ENCODE results near the gene GRIN2A.

The GRIN2A gene

DNA sequence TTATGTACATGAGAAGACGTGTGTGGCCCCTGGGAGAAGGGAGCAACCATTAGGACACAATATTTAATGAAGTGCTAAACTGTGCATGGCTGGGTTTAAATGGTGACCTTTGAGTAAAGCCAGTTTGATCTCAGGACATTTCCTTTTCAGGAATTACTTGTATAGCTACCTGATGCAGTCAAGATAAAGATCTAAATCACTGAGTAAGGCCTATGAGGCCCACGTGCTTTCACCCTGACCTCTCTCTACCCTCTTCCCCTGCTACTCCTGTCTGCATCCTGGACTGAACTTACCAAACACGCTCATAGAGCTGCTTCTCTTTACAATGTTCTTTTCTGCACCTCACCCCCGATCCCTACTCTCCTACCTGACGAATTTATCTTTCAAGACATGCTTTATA, 98.9 kb downstream of the GRIN2A start:
- DNase-seq, result no peak

- DNase-seq, result no peak
Observed at GRCh38 chr16:10081201-10081940, 100.9 kb downstream of the GRIN2A start.

GRCh38 chr16:10080051-10080772, 102.0 kb downstream of the GRIN2A start:
- DNase-seq, result no peak

DNA sequence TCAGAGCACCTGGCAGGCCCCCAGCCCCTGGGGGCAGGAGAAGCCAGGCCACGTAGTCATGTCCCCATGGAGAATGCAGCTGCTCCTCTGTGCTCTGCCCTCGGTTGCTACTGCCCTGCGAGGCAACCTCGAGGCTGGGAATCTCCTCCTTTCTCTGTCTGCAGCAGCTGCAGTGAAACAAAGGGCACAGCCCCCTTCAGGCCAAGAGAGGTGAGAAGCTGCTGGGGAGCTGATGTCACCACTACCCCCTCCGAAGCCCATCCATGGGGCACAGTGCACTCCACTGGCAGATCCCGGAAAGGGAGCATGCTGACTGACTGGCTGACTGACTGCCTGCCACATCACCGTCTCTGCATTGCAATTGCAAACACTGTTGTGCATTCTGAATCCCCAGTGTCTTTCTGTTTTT, 103.7 kb downstream of the GRIN2A start:
- DNase-seq, result no peak

DNA sequence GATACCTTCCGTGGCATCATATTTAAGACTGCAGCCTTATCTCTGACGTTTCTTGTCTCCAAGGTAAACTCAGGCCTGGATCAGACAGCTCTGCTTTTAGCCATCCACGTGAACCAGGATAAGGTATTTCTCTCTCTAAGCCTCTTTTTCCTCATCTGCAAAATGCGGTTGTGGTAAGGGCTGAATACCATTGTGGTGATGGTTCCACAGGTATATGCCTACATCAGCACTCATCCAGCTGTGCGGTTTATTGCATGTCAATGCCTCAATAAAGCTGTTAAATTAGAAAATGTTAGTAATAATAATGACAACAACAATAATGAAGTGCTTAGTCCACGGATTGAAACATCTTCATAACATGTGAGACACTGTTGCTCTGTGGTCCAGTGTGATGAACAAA, 104.4 kb downstream of the GRIN2A start:
- DNase-seq, result no peak

DNA sequence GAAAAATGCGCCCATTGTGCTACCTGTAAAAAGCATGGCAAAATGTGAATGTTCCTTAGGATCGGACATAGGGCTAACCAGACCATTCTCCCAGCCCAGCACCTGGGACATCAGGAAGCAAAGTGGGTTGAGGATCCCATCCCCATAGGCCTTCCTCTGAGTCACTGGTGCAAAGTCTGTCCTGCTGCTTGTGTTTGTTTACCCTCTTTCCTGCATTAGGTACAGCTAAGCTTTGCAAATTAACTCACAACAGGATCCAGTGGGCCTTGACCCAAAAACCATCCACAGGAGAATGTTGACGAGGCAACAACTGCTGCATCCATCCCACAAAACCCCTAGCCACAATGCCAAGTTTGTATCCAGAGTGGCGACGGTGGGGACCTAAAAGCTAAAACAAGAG, 106.2 kb downstream of the GRIN2A start:
- no peak for DNase-seq

DNA sequence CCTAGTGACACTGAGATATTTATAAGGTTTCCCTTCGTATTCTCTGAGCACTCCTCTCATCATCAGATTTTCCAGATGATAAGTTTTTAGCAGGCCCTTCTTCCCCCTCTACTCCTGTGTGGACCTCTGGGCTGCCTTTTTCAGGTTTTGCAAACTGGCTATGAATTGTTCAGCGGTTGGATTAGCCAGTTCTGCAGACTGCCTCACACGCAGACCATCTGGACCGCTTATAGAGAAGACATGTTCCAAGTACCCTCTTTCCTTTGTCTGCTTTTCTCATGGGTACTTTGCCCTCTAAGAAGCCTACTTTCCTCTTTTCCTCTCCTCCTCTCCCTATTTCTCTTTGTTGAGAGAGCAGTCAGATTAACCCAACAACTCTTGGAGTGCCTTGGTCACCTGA, 111.6 kb downstream of the GRIN2A start:
- DNase-seq, result no peak

DNA sequence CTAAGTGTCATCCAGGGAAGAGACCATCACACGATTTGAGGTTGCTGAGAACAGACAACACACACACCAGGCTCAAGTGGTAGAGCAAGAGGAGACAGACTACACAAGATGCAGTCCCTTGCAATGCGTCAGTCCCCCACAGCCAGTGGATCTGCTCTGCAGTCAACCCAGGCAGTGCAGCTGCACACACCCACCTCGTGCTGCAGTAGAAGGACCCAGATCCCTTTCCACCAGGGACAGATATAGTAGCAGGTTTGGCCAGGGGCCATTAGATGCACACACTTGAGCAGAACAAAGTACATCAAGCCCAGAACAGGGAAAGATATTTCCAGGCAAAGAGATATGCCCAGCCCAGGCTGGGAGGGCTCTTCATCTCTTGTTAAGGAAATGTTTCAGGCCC, 112.9 kb downstream of the GRIN2A start:
- DNase-seq, result no peak

DNA sequence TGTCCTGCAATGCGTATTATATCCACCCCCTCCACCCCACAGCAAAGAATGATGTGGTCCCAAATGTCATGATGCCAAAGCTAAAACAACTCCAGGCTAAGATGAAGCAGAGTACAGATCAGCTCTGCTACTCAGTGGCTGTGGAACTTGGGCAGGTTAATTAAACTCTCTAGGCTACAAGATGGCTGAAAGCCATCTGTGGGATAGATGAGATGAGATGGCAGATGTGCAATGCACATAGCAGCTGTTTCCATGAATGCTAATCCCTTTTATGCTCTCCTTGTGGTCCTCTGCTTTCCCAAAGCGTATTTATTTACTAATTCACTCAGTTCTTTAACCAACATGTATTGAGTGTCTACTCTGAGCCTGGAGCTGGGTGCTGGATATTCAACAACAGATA, 114.4 kb downstream of the GRIN2A start:
- no peak for DNase-seq

GRCh38 chr16:10067406-10067805, 114.8 kb downstream of the GRIN2A start:
- DNase-seq, result no peak

DNA sequence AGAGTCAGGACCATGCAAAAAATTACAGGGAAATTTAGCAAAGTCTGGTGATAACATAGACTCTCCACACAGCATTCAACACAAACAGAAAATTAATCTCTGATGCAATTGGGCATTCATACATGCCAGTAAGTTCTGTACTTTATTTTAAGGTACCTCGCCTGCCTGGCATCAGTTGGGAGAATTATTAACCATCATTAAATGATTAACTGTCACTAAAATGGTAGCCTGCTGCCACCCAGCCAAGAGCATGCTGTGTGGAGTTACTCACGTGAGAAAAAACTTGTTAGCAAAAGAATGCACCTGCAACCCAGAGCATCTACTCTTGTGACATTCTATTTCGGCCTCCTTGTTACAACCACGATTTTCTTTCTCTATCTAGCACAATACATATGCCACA, 117.2 kb downstream of the GRIN2A start:
- no peak for DNase-seq

DNA sequence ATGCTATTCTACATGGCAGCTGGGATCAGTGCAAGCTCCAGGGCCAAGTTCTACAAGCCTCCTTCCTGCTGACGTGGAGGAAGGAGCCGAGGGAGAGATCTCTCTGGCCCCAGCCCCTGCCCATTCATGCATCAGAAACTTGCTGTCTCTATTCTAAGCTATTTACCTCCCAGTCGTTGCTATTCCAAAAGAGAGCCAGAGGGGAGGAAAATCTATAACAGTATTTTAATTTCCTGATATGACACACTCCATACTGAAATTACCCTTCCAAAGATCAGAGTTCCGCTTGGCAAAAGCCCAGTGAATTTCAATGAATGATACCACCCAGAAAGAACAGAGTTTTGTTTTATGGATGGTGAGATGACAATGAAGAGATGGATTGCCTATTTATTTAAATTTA, 133.4 kb downstream of the GRIN2A start:
- DNase-seq, result no peak

DNA sequence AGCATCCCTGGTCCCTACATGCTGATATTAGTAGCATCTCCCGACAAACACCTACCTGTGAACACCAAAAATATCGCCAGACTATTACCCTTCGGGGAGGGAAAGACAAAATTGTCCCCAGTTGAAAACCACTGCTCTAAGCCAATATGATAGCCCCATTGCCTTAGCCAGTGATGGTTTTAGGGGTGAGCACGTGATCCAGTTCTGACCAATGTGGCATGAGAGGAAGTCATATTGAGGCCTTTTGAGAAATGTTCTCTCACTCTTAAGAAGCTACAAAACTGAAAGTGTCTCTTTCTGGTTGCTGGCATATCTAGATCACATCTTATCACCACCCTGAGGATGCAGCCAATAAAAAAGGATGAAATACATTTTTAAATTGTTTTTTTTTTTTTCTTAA, 136.3 kb downstream of the GRIN2A start:
- DNase-seq, result no peak

DNA sequence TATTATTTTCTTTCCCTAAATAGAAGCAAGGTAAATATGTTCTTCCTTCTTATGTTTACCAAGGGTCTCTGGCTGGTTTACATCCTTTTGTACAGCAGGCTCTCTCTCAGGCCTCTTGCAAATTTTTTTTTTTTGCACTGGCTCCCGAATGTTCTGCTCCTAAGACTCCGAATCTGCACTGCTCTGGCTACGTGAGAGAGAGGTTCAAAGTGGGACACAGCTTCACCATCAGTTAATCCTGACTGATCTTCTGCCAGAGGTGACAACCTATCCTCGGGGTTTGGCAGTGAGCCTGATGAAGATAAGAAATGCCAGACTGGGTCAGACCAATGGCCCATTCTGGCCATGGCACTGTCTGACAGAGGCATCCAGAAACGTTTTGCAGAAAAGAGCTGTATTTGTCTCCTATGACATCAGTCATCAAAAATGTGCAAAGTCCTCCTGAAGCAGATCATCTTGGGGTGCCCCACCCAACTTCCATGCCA, 136.9 kb downstream of the GRIN2A start:
- DNase-seq, result no peak

- no peak for DNase-seq
Observed at GRCh38 chr16:10040136-10041080, 141.8 kb downstream of the GRIN2A start.

DNA sequence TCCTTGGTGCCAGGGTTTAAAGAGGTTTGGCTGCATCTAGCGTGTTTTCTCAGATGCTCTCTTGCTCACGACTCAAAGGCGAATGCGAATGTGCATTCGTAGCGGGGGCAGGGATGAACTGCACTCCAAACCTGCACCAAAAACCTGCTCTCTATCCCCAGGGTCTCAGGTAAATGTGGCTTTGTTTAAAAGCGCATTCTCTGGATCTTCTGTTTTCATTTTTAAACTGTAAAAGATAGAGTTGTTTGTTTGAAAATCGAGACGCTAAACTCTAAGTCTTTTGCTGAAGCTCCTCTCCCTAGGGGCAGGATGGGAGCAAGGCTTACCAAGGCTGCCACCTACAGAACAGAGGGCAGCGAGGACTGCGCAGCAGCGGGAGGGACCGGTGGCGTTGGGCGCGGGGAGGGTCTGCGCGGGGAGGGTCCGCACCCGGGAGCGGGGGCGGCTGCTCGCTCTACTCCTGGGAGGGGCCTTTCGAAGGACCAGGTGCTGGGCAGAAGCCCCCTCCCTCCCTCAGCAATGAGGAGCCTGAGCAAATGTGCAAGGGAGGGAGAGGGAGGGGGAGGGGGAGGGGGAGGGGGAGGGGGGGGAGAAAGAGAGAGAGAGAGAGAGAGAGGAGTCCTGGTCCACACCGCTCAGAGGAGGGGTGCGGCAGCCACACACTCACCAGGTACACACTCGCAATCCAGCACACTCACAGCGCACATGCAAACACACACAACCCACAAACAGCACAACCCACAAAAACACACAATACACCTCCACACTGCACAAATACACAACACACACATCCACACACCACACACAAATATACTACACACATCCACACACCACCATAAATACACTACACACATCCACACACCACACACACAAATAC, 142.8 kb downstream of the GRIN2A start:
- DNase-seq, result no peak

DNA sequence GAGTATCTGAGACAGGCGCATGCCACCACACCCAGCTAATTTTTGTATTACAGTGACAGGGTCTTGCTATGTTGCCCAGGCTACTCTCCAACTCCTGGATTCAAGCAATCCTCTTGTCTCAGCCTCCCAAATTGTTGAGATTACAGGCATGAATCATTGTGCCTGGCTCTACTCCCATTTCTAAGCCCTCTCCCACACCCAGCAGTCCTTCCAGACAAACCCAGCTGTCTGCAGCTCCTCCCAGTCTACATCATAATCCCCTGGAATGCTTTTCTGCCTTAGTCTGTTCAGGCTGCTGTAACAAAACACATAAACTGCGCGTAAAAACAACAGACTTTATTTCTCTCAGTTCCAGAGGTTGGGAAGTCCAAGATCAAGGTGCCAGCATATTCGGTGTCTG, 144.5 kb downstream of the GRIN2A start:
- no peak for DNase-seq

DNA sequence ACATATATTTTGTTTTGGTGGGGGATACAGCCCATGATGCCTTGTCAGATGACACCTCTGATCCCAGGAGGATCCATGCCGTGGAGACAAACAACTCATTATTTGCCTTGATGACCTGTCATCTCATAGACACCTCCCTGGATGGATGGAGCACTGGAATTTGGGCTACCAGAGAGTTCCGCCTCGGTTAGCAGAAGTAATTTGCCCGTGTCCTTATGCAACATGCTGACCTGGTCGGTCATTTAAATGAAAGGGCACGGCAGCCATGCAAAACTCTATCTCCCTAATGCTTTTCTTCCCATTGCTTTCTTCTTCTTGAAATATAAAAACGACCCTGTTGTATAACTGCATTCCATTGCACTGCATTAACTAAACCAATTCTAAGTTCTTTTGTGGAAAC, 145.3 kb downstream of the GRIN2A start:
- DNase-seq, result no peak

GRCh38 chr16:10033556-10033955, 148.7 kb downstream of the GRIN2A start:
- no peak for DNase-seq

DNA sequence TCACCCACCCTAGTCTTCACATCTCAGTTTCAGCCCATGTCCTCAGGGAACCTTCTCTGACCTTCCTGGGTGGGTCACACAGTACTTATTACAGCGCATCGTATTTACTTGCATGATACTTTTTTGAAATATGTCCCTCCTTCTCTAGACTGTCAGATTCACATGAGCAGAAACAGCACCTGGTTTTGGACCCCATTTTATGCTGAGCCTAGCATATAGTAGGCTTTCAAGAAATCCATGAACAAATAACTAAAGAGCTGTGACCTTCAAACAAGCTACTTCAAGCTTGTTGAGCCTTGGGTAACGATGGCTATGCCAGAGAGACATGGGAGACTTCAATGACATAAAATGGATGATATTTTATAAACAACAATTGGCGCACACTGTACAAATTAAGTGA, 150.3 kb downstream of the GRIN2A start:
- no peak for DNase-seq

DNA sequence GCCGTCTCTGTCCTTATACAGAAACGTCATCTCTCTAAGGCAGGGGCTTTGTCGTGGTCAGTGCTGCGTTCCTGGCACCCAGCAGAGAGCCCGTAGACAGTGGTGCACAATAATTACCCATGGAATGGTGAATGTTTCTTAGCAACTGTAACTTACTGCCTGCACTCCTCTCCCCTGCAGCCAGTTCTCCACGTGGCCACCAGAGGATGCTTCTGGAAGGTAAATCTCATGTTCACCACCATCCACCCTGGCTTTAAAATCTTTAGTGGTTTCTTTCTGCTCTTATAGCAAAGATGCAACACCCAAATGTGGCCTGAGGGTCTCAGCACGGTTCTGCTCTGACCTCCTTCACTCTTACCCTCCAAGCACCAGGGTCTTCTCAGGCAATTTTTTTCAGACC, 150.8 kb downstream of the GRIN2A start:
- DNase-seq, result no peak

DNA sequence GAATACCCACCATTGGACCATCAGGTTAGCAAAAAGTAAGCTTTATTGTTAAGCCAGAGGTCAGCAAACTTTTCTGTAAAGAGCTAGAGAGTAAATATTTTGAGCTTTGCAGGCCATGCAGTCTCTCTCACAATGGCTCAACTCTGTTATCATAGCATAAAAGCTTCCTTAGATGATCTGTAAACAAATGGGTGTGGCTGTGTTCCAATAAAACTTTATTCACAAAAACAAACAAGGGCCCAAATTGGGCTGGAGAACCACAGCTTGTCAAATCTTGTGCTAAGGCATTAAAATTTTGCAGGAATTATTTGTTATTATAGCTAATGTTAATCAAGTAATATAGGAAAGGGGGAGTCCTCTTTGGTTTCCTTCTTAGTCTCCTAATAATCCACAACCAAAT, 153.6 kb downstream of the GRIN2A start:
- DNase-seq, result no peak

All from T-helper 9 cell (primary cell).